Lower lobe of right lung (tissue), 2 donors: ENCODE measurements around the gene RHOB. TPM values are rescaled to one million over a fixed set of nuclear protein-coding genes. Genes with fewer than 3 reads are reported as not detected.
A peak's percentile ranks its signal among the peaks of the same experiment; 100 is the strongest.

Experiments used
- ATAC-seq, 2 donors: fragments of 200-7000 bp; cut with Tn5 transposase; one replicate each; pipeline ENCODE4 v1.9.1; 2020 to 2022; ENCODE audit warnings: mild to moderate bottlenecking in 2 of 2, moderate library complexity in 2 of 2
- DNase-seq: peaks from one replicate; pipeline ENCODE4 v3.0.0-alpha.2; 2020
- H3K27ac ChIP-seq: fragments of 200-600 bp; one replicate; pipeline ENCODE4 v1.8.0; 2022
- H3K27me3 ChIP-seq: fragments of 200-600 bp; one replicate; pipeline ENCODE4 v1.8.0; 2022; ENCODE audit warnings: low read depth
- H3K36me3 ChIP-seq: fragments of 200-600 bp; one replicate; pipeline ENCODE4 v1.8.0; 2022; ENCODE audit warnings: mild to moderate bottlenecking
- H3K4me1 ChIP-seq: fragments of 200-600 bp; one replicate; pipeline ENCODE4 v1.8.0; 2022
- H3K4me3 ChIP-seq: fragments of 200-600 bp; one replicate; pipeline ENCODE4 v1.8.0; 2022; ENCODE audit warnings: mild to moderate bottlenecking
- H3K9me3 ChIP-seq: fragments of 200-600 bp; one replicate; pipeline ENCODE4 v1.8.0; 2022
- intact Hi-C: fragments of 100-400 bp; cut with DNase I; formaldehyde crosslinking; loops from one replicate; pipeline ENCODE4 v1.11.0; 2022
- total RNA-seq: library from RNA; stranded (reverse); fragmentation: NEBNext Ultra II Directional; extraction: Animal tissue kit (Norgen Biotek cat#: 25700); gene quantifications from one replicate; pipeline ENCODE4 v1.2.1, GENCODE V29; 2021
- TF ChIP-seq, protein P1 (sequence below): fragments of 200-600 bp; IDR thresholded peaks from one replicate; pipeline ENCODE4 v1.8.0; 2022; ENCODE audit warnings: antibody characterized with exemption, mild to moderate bottlenecking
- donor health status: DM: no; HTN: yes; CAD: no; lungs with severe emphysema.

The RHOB gene
- total RNA-seq, 1 donor from 2014 or later: 176 TPM

DNA sequence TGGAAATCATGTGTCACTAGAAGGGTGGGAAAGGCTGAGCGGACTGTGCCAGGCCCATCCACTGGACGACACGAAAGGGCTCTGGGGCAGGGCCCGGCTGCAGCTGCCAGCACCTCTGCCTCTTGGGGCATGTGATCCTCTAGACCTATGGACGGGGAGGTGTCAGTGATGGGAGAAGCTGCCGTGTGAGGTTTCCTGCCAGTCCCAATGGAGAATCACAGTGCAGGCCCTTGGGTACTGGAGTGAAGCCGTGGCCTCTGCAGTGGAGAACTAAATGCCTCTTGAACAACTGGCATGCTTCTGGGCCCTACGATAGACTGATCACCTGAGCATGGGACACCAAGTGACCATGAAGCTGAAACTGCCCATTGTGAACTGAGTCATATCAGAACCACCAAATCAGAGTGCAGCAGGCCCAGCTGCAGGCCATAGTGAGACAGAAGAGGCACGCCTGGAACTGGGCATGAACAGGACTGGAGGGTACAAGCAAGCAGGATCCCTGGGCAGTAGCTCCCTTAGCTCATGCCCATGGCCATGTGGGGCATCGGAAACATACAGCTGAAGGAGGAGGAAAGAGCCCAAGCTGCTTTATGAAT is 18.8 kb upstream of the RHOB start:
- TF ChIP-seq, protein P1, sequence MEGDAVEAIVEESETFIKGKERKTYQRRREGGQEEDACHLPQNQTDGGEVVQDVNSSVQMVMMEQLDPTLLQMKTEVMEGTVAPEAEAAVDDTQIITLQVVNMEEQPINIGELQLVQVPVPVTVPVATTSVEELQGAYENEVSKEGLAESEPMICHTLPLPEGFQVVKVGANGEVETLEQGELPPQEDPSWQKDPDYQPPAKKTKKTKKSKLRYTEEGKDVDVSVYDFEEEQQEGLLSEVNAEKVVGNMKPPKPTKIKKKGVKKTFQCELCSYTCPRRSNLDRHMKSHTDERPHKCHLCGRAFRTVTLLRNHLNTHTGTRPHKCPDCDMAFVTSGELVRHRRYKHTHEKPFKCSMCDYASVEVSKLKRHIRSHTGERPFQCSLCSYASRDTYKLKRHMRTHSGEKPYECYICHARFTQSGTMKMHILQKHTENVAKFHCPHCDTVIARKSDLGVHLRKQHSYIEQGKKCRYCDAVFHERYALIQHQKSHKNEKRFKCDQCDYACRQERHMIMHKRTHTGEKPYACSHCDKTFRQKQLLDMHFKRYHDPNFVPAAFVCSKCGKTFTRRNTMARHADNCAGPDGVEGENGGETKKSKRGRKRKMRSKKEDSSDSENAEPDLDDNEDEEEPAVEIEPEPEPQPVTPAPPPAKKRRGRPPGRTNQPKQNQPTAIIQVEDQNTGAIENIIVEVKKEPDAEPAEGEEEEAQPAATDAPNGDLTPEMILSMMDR: no peak
- H3K36me3 ChIP-seq: no peaks in the 10 kb centered on the region
- H3K27me3 ChIP-seq: no peaks in the 10 kb centered on the region
- peaks cover 47% of the 10 kb centered on the region for H3K4me1 ChIP-seq
- H3K4me3 ChIP-seq: no peak overlapping the region
- no peak overlapping the region for H3K27ac ChIP-seq
- no peaks in the 10 kb centered on the region for H3K9me3 ChIP-seq
- intact Hi-C loops: no loop called here
- no peak for ATAC-seq
- no peak for DNase-seq

DNA sequence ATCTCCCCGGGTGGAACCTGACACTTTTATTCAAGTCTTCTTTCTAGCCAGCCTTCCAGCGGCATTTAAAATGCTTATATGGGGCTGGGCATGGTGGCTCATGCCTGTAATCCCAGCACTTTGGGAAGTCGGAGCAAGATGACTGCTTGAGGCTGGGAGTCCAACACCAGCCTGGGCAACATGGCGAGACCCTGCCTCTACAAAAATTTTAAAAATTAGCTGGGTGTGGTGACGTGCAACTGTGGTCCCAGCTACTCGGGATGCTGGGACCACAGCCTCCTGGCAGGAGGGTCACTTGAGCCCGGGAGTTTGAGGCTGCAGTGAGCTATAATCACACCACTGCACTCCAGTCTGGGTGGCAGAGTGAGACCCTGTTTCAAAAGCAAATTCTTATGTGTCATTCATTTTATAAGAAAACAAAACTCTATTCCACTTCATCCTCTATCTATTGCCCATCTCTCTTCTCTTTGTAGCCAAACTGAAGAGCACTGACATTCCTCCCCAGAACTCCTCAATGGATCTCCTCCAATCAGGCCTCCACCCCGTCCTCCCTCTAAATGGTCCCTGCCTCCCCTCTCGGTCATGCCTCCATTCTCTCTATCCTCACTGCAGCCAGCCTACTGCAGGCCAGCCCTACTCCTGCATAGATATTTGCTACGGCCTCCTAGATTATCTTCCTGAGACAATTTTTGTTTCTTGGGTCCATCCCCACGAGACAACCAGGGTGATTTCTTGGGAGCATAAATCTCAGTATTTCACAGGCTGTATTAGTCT is 18.0 kb upstream of the RHOB start:
- DNase-seq: no peak
- Histone ChIP-seq H3K4me3 (no peak overlapping the region), H3K27ac (peak overlapping the region; percentile 66), H3K27me3 (no peaks in the 10 kb centered on the region), H3K4me1 (peaks cover 38% of the 10 kb centered on the region), H3K36me3 (no peaks in the 10 kb centered on the region), H3K9me3 (no peaks in the 10 kb centered on the region)
- intact Hi-C loops: no loop called here
- no peak for ATAC-seq
- TF ChIP-seq, protein P1: no peak

DNA sequence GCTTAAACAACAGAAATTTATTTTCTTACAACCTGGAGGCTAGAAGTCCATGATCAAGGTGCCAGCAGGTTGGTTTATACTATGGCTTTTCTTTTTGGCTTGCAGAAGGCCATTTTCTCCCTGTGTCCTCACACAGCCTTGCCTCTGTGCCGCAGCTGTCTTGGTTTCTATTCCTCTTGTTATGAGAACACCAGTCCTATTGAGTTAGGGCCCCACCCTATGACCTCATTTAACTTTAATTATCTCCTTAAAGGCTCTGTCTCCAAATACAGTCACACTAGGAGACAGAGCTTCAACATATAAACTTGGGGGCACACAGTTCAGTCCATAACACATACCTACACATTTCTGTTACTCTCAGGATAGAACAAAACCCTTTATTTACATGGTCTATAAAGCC is 17.3 kb upstream of the RHOB start:
- H3K9me3 ChIP-seq: no peaks in the 10 kb centered on the region
- H3K4me3 ChIP-seq: no peak overlapping the region
- peaks cover 32% of the 10 kb centered on the region for H3K4me1 ChIP-seq
- DNase-seq (peak; percentile 56), ATAC-seq (peak; percentile 68 to 73)
- no peaks in the 10 kb centered on the region for H3K36me3 ChIP-seq
- intact Hi-C loops: no loop called here
- TF ChIP-seq, protein P1: no peak
- peak overlapping the region; percentile 66 for H3K27ac ChIP-seq
- H3K27me3 ChIP-seq: no peaks in the 10 kb centered on the region

DNA sequence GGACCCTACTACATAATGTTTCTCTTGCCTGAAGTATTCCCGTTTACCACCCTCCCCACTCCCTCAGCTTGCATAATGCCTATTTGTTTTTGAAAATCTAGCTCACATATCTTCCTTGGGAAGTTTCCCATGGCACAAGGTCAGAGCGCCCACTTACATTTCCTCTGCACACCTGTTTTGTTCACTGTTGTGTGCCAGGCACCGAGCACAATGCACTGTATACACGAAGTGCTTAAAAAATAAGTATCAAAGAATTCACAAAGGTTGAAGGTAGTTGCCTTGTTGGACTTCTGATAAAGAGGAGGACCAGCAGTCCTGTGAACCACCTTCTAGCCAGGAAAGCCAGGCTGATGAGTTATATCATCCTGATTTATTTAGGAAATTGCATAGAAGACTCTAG is 16.8 kb upstream of the RHOB start:
- H3K27me3 ChIP-seq: no peaks in the 10 kb centered on the region
- intact Hi-C loops: no loop called here
- no peak overlapping the region for H3K4me3 ChIP-seq
- H3K9me3 ChIP-seq: no peaks in the 10 kb centered on the region
- TF ChIP-seq, protein P1: no peak
- ATAC-seq: peak in 1 of 2 donors; percentile 8
- no peaks in the 10 kb centered on the region for H3K36me3 ChIP-seq
- H3K27ac ChIP-seq: peak overlapping the region; percentile 66
- no peak for DNase-seq
- H3K4me1 ChIP-seq: peaks cover 26% of the 10 kb centered on the region

DNA sequence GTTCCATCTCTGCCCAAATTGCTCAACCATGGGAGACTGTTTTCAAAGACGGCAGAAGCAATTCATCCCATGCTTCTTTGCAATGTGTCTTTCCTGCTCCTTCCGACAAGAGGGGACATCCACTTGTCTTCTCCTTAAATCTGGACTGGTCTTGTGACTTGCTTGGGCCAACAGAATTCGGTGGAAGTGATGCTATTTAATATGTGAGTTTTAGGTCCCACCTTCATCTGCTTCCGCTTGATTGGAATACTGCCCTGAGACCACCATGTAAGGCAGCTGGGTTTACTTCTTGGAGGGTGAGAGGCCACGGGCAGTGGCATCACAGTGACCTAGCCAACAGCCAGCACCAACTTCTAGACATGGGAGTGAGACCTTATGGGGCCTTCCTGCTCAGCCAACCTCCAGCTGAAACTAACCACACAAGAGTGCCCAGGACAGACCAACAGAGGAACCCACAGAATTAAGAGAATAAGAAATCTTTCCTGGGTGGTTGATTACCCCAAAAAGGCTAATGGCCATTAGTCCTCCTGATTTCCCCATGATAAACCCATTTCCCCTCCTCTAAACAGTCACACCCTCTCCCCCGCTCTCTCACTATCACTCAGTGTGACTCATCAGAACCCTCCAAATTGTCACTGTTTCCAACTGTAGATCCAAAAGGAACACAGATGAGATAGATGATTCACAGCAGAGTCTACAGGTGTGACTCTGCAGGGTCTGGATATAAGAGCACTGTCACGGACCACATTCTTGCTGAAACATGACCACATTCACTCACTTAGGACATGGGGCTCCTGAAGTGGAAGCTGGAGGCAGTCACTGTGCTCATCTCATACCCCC is 16.2 kb upstream of the RHOB start:
- no peaks in the 10 kb centered on the region for H3K9me3 ChIP-seq
- no peaks in the 10 kb centered on the region for H3K36me3 ChIP-seq
- DNase-seq (no peak), ATAC-seq (peak in 1 of 2 donors; percentile 40)
- intact Hi-C loops: no loop called here
- no peaks in the 10 kb centered on the region for H3K27me3 ChIP-seq
- TF ChIP-seq, protein P1: no peak
- H3K4me1 ChIP-seq: peaks cover 20% of the 10 kb centered on the region
- no peak overlapping the region for H3K4me3 ChIP-seq
- H3K27ac ChIP-seq: peak overlapping the region; percentile 66
